H1 (cell line): ENCODE results near the gene SSR1. TPM values are rescaled to one million over a fixed set of nuclear protein-coding genes. Genes with fewer than 3 reads are reported as not detected.
"Not testable (repeated sequence)": the region's sequence is repeated elsewhere in the genome, so short reads cannot be mapped to it uniquely, and the experiment has no call there.

Experiments
- CTCF ChIA-PET: fragments of 300-600 bp; sonication (Branson Sonifier 250); formaldehyde crosslinking; loops from one replicate; lab custom pipeline; 2021; ENCODE audit not compliant: partially characterized antibody; lab: Charles Lee
- POLR2A ChIA-PET: fragments of 300-600 bp; sonication (Branson Sonifier 250); formaldehyde crosslinking; loops from one replicate; lab custom pipeline; 2021; ENCODE audit warnings: inconsistent platforms; ENCODE audit not compliant: partially characterized antibody; lab: Charles Lee
- DNase-seq, 2 experiments: peaks; one replicate each; pipeline versions ENCODE4 v3.0.0 to v3.0.0-alpha.2; 2010 to 2022; ENCODE audit warnings: low spot score in 2 of 2, low read depth in 1 of 2, mixed read lengths in 1 of 2
- FAIRE-seq: peaks from 2 replicates; lab custom pipeline; 2011; peaks lifted over from hg19 to GRCh38; lab: Jason Lieb, UNC
- H2AFZ ChIP-seq: 2 replicates; pipeline ENCODE4 v1.8.1; 2012; ENCODE audit warnings: low read length, inconsistent platforms
- H2AK5ac ChIP-seq: 2 replicates; pipeline ENCODE4 v1.6.1; 2013; ENCODE audit warnings: low read depth, low read length
- H2BK120ac ChIP-seq: replicated peaks from 2 replicates; pipeline ENCODE3; 2013; ENCODE audit warnings: low read depth, low read length, inconsistent platforms
- H2BK12ac ChIP-seq: 2 replicates; pipeline ENCODE4 v1.6.1; 2013; ENCODE audit warnings: low read depth, low read length
- H2BK15ac ChIP-seq: 2 replicates; pipeline ENCODE4 v1.6.1; 2013; ENCODE audit warnings: low read length
- H2BK20ac ChIP-seq: 2 replicates; pipeline ENCODE4 v1.6.1; 2013; ENCODE audit warnings: low read length
- H2BK5ac ChIP-seq: 2 replicates; pipeline ENCODE4 v1.6.1; 2013; ENCODE audit warnings: low read depth, low read length
- H3K14ac ChIP-seq: 2 replicates; pipeline ENCODE4 v1.6.1; 2013; ENCODE audit warnings: inconsistent platforms; ENCODE audit not compliant: insufficient read length
- H3K18ac ChIP-seq: 2 replicates; pipeline ENCODE4 v1.6.1; 2013; ENCODE audit warnings: low read length; ENCODE audit errors: extremely low read depth
- H3K23ac ChIP-seq: 2 replicates; pipeline ENCODE4 v1.6.1; 2013; ENCODE audit warnings: inconsistent platforms; ENCODE audit not compliant: insufficient read length
- H3K23me2 ChIP-seq: 2 replicates; pipeline ENCODE4 v1.6.1; 2013; ENCODE audit warnings: low read depth, low read length
- H3K27ac ChIP-seq: 2 replicates; pipeline ENCODE4 v1.6.1; 2011; ENCODE audit warnings: low read depth, low read length, inconsistent platforms
- H3K27me3 ChIP-seq, 4 experiments: replicated peaks in 1 of 4; 1 replicate in 1 of 4; 2 replicates in 3 of 4; pipeline versions ENCODE4 v1.6.1 to v1.8.1; 2011 to 2013; ENCODE audit warnings: low read length in 3 of 4, mild to moderate bottlenecking in 3 of 4, inconsistent platforms in 2 of 4, mixed read lengths in 2 of 4, moderate library complexity in 1 of 4; ENCODE audit not compliant: control insufficient read depth in 3 of 4, insufficient read depth in 3 of 4; ENCODE audit errors: extremely low read depth in 1 of 4
- H3K36me3 ChIP-seq, 4 experiments: 2 replicates each; pipeline versions ENCODE4 v1.6.1 to v1.8.1; 2011 to 2013; ENCODE audit warnings: mild to moderate bottlenecking in 4 of 4, low read length in 3 of 4, moderate library complexity in 2 of 4, control low read depth in 1 of 4, inconsistent platforms in 1 of 4; ENCODE audit not compliant: insufficient read depth in 4 of 4, control insufficient read depth in 2 of 4
- H3K4ac ChIP-seq: replicated peaks from 2 replicates; pipeline ENCODE3; 2013; ENCODE audit warnings: low read length, low read depth, mixed read lengths, inconsistent platforms; ENCODE audit not compliant: insufficient read length
- H3K4me1 ChIP-seq, 4 experiments: replicated peaks in 1 of 4; 1 replicate in 1 of 4; 2 replicates in 3 of 4; pipeline versions ENCODE4 v1.6.1 to v1.8.1; 2011 to 2013; ENCODE audit warnings: low read length in 3 of 4, inconsistent platforms in 2 of 4, mixed read lengths in 1 of 4; ENCODE audit not compliant: insufficient read depth in 4 of 4, control insufficient read depth in 3 of 4
- H3K4me2 ChIP-seq, 2 experiments: 2 replicates each; pipeline versions ENCODE4 v1.6.1 to v1.8.1; 2011 to 2013; ENCODE audit warnings: low read depth in 2 of 2, low read length in 2 of 2, control low read depth in 1 of 2, inconsistent platforms in 1 of 2, mild to moderate bottlenecking in 1 of 2; ENCODE audit not compliant: insufficient read depth in 1 of 2
- H3K4me3 ChIP-seq, 4 experiments: fragments of 200-600, 300-600 bp in 1 of 4; sonication (generic), shearing (Covaris generic), sonication (Bioruptor Twin) in 1 of 4; 2 replicates each; pipeline versions ENCODE4 v1.5.1 to v1.8.1; 2011 to 2016; ENCODE audit warnings: low read length in 4 of 4, low read depth in 3 of 4, control low read depth in 2 of 4, inconsistent platforms in 2 of 4, mild to moderate bottlenecking in 2 of 4, mixed read lengths in 1 of 4, moderate library complexity in 1 of 4; ENCODE audit not compliant: insufficient read depth in 2 of 4; ENCODE audit errors: extremely low read depth in 1 of 4
- H3K56ac ChIP-seq: replicated peaks from 2 replicates; pipeline ENCODE3; 2013; ENCODE audit warnings: low read depth, mild to moderate bottlenecking, mixed read lengths, low read length, inconsistent platforms; ENCODE audit not compliant: insufficient read length
- H3K79me1 ChIP-seq: 2 replicates; pipeline ENCODE4 v1.6.1; 2013; ENCODE audit warnings: low read depth, low read length, control low read depth
- H3K79me2 ChIP-seq, 2 experiments: 2 replicates each; pipeline versions ENCODE4 v1.6.1 to v1.8.1; 2012 to 2013; ENCODE audit warnings: low read length in 2 of 2, mild to moderate bottlenecking in 2 of 2, inconsistent platforms in 1 of 2; ENCODE audit not compliant: insufficient read depth in 2 of 2, control insufficient read depth in 1 of 2
- H3K9ac ChIP-seq, 4 experiments: replicated peaks in 1 of 4; 1 replicate in 1 of 4; 2 replicates in 3 of 4; pipeline versions ENCODE4 v1.6.1 to v1.8.1; 2011 to 2013; ENCODE audit warnings: low read depth in 3 of 4, low read length in 3 of 4, control low read depth in 2 of 4, mild to moderate bottlenecking in 2 of 4, moderate library complexity in 2 of 4, inconsistent platforms in 1 of 4; ENCODE audit errors: extremely low read depth in 1 of 4
- H3K9me3 ChIP-seq, 2 experiments: 2 replicates each; pipeline versions ENCODE4 v1.6.1 to v1.8.1; 2012 to 2013; ENCODE audit warnings: mild to moderate bottlenecking in 2 of 2, moderate library complexity in 2 of 2, control low read depth in 1 of 2, inconsistent platforms in 1 of 2, low read depth in 1 of 2, low read length in 1 of 2, mixed read lengths in 1 of 2; ENCODE audit not compliant: insufficient read depth in 2 of 2
- H4K20me1 ChIP-seq, 2 experiments: replicated peaks in 1 of 2; 2 replicates each; pipeline versions ENCODE3 to v1.8.1; 2011 to 2013; ENCODE audit warnings: inconsistent platforms in 2 of 2, low read length in 2 of 2, mild to moderate bottlenecking in 1 of 2; ENCODE audit not compliant: insufficient read depth in 2 of 2, control insufficient read depth in 1 of 2
- H4K5ac ChIP-seq: 2 replicates; pipeline ENCODE4 v1.6.1; 2013; ENCODE audit warnings: low read length, low read depth, mixed read lengths, inconsistent platforms; ENCODE audit not compliant: insufficient read length
- H4K8ac ChIP-seq: 2 replicates; pipeline ENCODE4 v1.8.0; 2013; ENCODE audit warnings: mild to moderate bottlenecking, moderate library complexity, low read length, inconsistent platforms; ENCODE audit not compliant: insufficient read depth; ENCODE audit errors: extremely low read depth
- H4K91ac ChIP-seq: replicated peaks from 2 replicates; pipeline ENCODE3; 2013; ENCODE audit warnings: low read length, mixed read lengths, inconsistent platforms; ENCODE audit not compliant: insufficient read length
- WGBS, 2 experiments: shearing (Covaris generic) in 1 of 2; methylation state at CpG; one replicate each; pipeline versions ENCODE4 v1.1.6 to v1.1.7; 2013 to 2015; ENCODE audit warnings: low lambda C conversion rate in 2 of 2, mixed read lengths in 2 of 2, inconsistent platforms in 1 of 2, low coverage in 1 of 2, missing lambda C conversion rate in 1 of 2; ENCODE audit not compliant: insufficient replicate concordance in 2 of 2, insufficient coverage in 1 of 2, insufficient read length in 1 of 2; ENCODE audit errors: extremely low coverage in 1 of 2, missing lambda C conversion rate in 1 of 2; 5-methylcytosine and 5-hydroxymethylcytosine counted together
- polyA plus RNA-seq, 7 experiments: library from polyadenylated mRNA; depleted of rRNA in 3 of 7; stranded (reverse) in 5 of 7; unstranded in 2 of 7; fragments of >200 nt in 5 of 7; fragments of 200-250 nt in 2 of 7; gene quantifications; 1 replicate in 5 of 7; 2 replicates in 1 of 7; 4 replicates in 1 of 7; pipeline versions ENCODE4 v1.2.1 to v1.2.3, GENCODE V29; 2011 to 2013; ENCODE audit warnings: missing spikeins in 2 of 7, mixed read lengths in 2 of 7
- total RNA-seq: library from RNA; stranded (reverse); fragmentation: NEBNext Ultra II Directional; extraction: Animal tissue kit (Norgen Biotek cat#: 25700); gene quantifications from 2 replicates; pipeline ENCODE4 v1.2.1, GENCODE V29; 2021

The SSR1 gene
- total and polyA plus RNA-seq, 2 of the 8 experiments (the other 6 are each of a cell fraction or from before 2014, with no cell fraction given), result 26.6 to 117 TPM

GRCh38 chr6:7263519-7263805, 49.5 kb downstream of the SSR1 start:
- not testable (repeated sequence) for H3K79me1 ChIP-seq, H3K9ac ChIP-seq, H3K4me3 ChIP-seq, H3K14ac ChIP-seq, H4K91ac ChIP-seq, H2AFZ ChIP-seq, H2BK15ac ChIP-seq, H2AK5ac ChIP-seq, H3K4ac ChIP-seq, H4K5ac ChIP-seq, H3K36me3 ChIP-seq, H2BK120ac ChIP-seq, H3K79me2 ChIP-seq, H3K27ac ChIP-seq, DNase-seq, H3K23ac ChIP-seq, H3K27me3 ChIP-seq, H2BK12ac ChIP-seq, H3K4me2 ChIP-seq, H3K56ac ChIP-seq, FAIRE-seq, H3K9me3 ChIP-seq, H3K18ac ChIP-seq, H2BK20ac ChIP-seq, H4K8ac ChIP-seq, H4K20me1 ChIP-seq, H2BK5ac ChIP-seq
- Histone ChIP-seq H3K23me2 (peaks cover 14% of the 10 kb centered on the region), H3K4me1 (peaks cover 0 to 16% (median 11%) of the 10 kb centered on the region in 4 experiments; a peak in 6 of 7 replicates)
- ChIA-PET CTCF (interaction anchor here (0.7 kb wide), 1 partner anchor 271 kb away, joined by 3 read pairs; no protein-coding TSS in a partner anchor), POLR2A (interaction anchor here (1.5 kb wide), 1 partner anchor 23 kb away, joined by 4 read pairs; no protein-coding TSS in a partner anchor)
- 96% methylated on average over 4 of the region's 9 CpGs; no CpG with 5 or more reads in 1 of the 2 experiments for WGBS, 2 experiments
